ENCODE results near the gene LRTM2.

The LRTM2 gene

DNA sequence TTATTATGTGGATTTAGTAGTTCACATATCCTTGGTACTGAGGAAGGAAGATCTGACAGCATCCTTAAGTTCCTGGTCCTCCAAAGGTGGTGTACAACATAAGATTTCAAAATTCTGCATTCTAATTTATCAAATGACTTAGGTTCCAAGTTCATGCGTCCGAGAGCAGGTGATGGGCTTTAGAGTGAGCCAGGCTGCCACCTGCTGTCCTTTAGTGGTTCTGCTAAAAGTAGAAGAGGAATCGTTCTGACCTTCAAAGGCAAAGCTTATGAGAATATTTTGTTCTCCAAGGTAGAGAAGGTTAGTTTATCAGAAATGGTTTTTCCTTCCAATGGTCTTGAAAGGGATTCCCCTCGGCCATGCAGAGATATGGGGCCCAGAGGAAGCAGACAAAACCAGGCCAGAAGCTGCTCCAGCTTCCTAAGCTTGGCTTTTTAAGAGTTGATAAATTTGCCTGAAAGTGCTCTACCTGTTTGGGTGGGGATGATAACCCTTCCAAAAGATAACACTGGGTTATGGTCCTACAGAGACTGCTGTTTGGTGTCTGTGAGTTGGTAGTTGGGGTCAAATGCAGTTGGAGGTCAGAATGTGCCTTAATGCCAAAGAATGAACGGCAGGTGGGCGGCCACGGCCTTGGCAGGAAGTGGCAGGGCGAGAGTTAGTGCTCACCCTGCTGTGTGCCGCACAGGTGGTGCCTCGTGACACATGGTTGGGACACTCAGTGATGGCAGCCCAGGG, 29.1 kb upstream of the LRTM2 start:
- TF ChIP-seq, protein P1, sequence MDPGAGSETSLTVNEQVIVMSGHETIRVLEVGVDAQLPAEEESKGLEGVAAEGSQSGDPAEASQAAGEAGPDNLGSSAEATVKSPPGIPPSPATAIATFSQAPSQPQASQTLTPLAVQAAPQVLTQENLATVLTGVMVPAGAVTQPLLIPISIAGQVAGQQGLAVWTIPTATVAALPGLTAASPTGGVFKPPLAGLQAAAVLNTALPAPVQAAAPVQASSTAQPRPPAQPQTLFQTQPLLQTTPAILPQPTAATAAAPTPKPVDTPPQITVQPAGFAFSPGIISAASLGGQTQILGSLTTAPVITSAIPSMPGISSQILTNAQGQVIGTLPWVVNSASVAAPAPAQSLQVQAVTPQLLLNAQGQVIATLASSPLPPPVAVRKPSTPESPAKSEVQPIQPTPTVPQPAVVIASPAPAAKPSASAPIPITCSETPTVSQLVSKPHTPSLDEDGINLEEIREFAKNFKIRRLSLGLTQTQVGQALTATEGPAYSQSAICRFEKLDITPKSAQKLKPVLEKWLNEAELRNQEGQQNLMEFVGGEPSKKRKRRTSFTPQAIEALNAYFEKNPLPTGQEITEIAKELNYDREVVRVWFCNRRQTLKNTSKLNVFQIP (CRISPR knock-in tag; IDR thresholded peaks at IDR 0.05; ENCODE audit: borderline replicate concordance, low read depth) = no peak
- TF ChIP-seq ZNF565 (CRISPR knock-in tag; conservative IDR thresholded peaks at IDR 0.05; ENCODE audit: low read depth) (no peak), ZC3H10 (CRISPR knock-in tag; IDR thresholded peaks at IDR 0.05) (no peak), SNAI2 (CRISPR knock-in tag; IDR thresholded peaks at IDR 0.05) (no peak), GLIS3 (CRISPR knock-in tag; IDR thresholded peaks at IDR 0.05) (no peak), ARNTL (CRISPR knock-in tag; IDR thresholded peaks at IDR 0.05; ENCODE audit: borderline replicate concordance, low read depth) (no peak), ESRRG (CRISPR knock-in tag; IDR thresholded peaks at IDR 0.05) (no peak), TCF4 (CRISPR knock-in tag; IDR thresholded peaks at IDR 0.05; ENCODE audit: borderline replicate concordance) (no peak), PPARA (CRISPR knock-in tag; IDR thresholded peaks at IDR 0.05; ENCODE audit: borderline replicate concordance) (no peak), ZFP30 (CRISPR knock-in tag; IDR thresholded peaks at IDR 0.05) (no peak), CSRNP3 (CRISPR knock-in tag; IDR thresholded peaks at IDR 0.05) (no peak), ISL1 (CRISPR knock-in tag; IDR thresholded peaks at IDR 0.05) (no peak), TOX (CRISPR knock-in tag; IDR thresholded peaks at IDR 0.05; ENCODE audit: borderline replicate concordance) (no peak), CSDC2 (CRISPR knock-in tag; IDR thresholded peaks at IDR 0.05) (no peak), RARB (CRISPR knock-in tag; IDR thresholded peaks at IDR 0.05) (no peak), CREB5 (CRISPR knock-in tag; IDR thresholded peaks at IDR 0.05; ENCODE audit: low read depth) (no peak), TSHZ2 (CRISPR knock-in tag; IDR thresholded peaks at IDR 0.05) (no peak), ZFP3 (CRISPR knock-in tag; IDR thresholded peaks at IDR 0.05) (no peak), ZNF70 (CRISPR knock-in tag; IDR thresholded peaks at IDR 0.05) (no peak)
- TF ChIP-seq, protein P2, sequence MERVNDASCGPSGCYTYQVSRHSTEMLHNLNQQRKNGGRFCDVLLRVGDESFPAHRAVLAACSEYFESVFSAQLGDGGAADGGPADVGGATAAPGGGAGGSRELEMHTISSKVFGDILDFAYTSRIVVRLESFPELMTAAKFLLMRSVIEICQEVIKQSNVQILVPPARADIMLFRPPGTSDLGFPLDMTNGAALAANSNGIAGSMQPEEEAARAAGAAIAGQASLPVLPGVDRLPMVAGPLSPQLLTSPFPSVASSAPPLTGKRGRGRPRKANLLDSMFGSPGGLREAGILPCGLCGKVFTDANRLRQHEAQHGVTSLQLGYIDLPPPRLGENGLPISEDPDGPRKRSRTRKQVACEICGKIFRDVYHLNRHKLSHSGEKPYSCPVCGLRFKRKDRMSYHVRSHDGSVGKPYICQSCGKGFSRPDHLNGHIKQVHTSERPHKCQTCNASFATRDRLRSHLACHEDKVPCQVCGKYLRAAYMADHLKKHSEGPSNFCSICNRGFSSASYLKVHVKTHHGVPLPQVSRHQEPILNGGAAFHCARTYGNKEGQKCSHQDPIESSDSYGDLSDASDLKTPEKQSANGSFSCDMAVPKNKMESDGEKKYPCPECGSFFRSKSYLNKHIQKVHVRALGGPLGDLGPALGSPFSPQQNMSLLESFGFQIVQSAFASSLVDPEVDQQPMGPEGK (CRISPR knock-in tag; IDR thresholded peaks at IDR 0.05; ENCODE audit: borderline replicate concordance) = no peak
- ATAC-seq = peak; percentile 46; the same call in 2 of the 3 replicates

- ATAC-seq = no peak
- TF ChIP-seq ZFP3 (CRISPR knock-in tag; IDR thresholded peaks at IDR 0.05) = no peak
- TF ChIP-seq ZNF8 (CRISPR knock-in tag; IDR thresholded peaks at IDR 0.05) = no peak
- no peak for TF ChIP-seq ZNF70 (CRISPR knock-in tag; IDR thresholded peaks at IDR 0.05)
- TF ChIP-seq ZC3H10 (CRISPR knock-in tag; IDR thresholded peaks at IDR 0.05) = no peak
- TF ChIP-seq ISL1 (CRISPR knock-in tag; IDR thresholded peaks at IDR 0.05) = no peak
- no peak for TF ChIP-seq ARNTL (CRISPR knock-in tag; IDR thresholded peaks at IDR 0.05; ENCODE audit: borderline replicate concordance, low read depth)
- no peak for TF ChIP-seq ZFP30 (CRISPR knock-in tag; IDR thresholded peaks at IDR 0.05)
- no peak for TF ChIP-seq TCF4 (CRISPR knock-in tag; IDR thresholded peaks at IDR 0.05; ENCODE audit: borderline replicate concordance)
- no peak for TF ChIP-seq PPARA (CRISPR knock-in tag; IDR thresholded peaks at IDR 0.05; ENCODE audit: borderline replicate concordance)
Observed at GRCh38 chr12:1792406-1792805, 28.0 kb upstream of the LRTM2 start.

All from SK-N-SH treated with all-trans-retinoic acid at 6 μM for 48 hours (cell line).